ENCODE data around the gene UBE2Z. TPM values are rescaled to one million over a fixed set of nuclear protein-coding genes. Genes with fewer than 3 reads are reported as not detected.
"Not testable (repeated sequence)": the region's sequence is repeated elsewhere in the genome, so short reads cannot be mapped to it uniquely, and the experiment has no call there.

UBE2Z gene
- total RNA-seq, 1 experiment from 2014 or later: 65.1 TPM

GRCh38 chr17:48871035-48871550 is 37.1 kb upstream of the UBE2Z start (continued):
- TF ChIP-seq CDX4 (CRISPR knock-in tag; IDR thresholded peaks at IDR 0.05; ENCODE audit: borderline replicate concordance) (no peak), STAT6 (CRISPR knock-in tag; conservative IDR thresholded peaks at IDR 0.05; ENCODE audit: low read depth) (no peak)

- TF ChIP-seq GABPB1 (CRISPR knock-in tag; IDR thresholded peaks at IDR 0.05) (peak; percentile 85), SMAD3 (CRISPR knock-in tag; IDR thresholded peaks at IDR 0.05; ENCODE audit: borderline replicate concordance) (no peak), ZSCAN18 (CRISPR knock-in tag; IDR thresholded peaks at IDR 0.05) (no peak)
- peaks cover 9% of the 10 kb centered on the region for H3K4me1 Mint-ChIP-seq
- ATAC-seq (no peak), DNase-seq (ENCODE audit: low spot score) (no peak)
- no peaks in the 10 kb centered on the region for H3K9me3 Mint-ChIP-seq
- ChIA-PET POLR2A (no interaction called here), CTCF (interaction anchor here (0.5 to 3.0 kb wide), 6 partner anchors 12 to 200 kb away, joined by 3 to 8 read pairs (median 4); no protein-coding TSS in a partner anchor)
- H3K27ac Mint-ChIP-seq: no peak overlapping the region; the same call in 1 of the 2 replicates
- no peak overlapping the region for H3K4me3 Mint-ChIP-seq
- no peaks in the 10 kb centered on the region for H3K36me3 Mint-ChIP-seq
- H3K27me3 Mint-ChIP-seq (ENCODE audit: low read depth): no peaks in the 10 kb centered on the region
These were observed 36.5 kb upstream of the UBE2Z start for GRCh38 chr17:48871551-48872351.

GRCh38 chr17:48872409-48872808 is 35.8 kb upstream of the UBE2Z start:
- H3K27ac Mint-ChIP-seq; H3K36me3 Mint-ChIP-seq; H3K27me3 Mint-ChIP-seq (ENCODE audit: low read depth); ATAC-seq; DNase-seq (ENCODE audit: low spot score); H3K4me3 Mint-ChIP-seq; H3K9me3 Mint-ChIP-seq; POLR2A ChIA-PET; H3K4me1 Mint-ChIP-seq: not testable (repeated sequence)
- CTCF ChIA-PET: interaction anchor here (0.6 to 3.0 kb wide), 6 partner anchors 12 to 201 kb away, joined by 3 to 12 read pairs (median 6); no protein-coding TSS in a partner anchor

- no peaks in the 10 kb centered on the region for H3K9me3 Mint-ChIP-seq
- POLR2A ChIA-PET: interaction anchor here (0.9 kb wide), 1 partner anchor 55 kb away, joined by 4 read pairs; no protein-coding TSS in a partner anchor
- H3K4me1 Mint-ChIP-seq: peaks cover 9% of the 10 kb centered on the region
- CTCF ChIA-PET: interaction anchor here (0.5 to 3.0 kb wide), 6 partner anchors 11 to 195 kb away, joined by 3 to 12 read pairs (median 6); no protein-coding TSS in a partner anchor
- DNase-seq (ENCODE audit: low spot score) (no peak), ATAC-seq (no peak)
- no peaks in the 10 kb centered on the region for H3K36me3 Mint-ChIP-seq
- H3K27ac Mint-ChIP-seq: no peak overlapping the region
- no peaks in the 10 kb centered on the region for H3K27me3 Mint-ChIP-seq (ENCODE audit: low read depth)
- H3K4me3 Mint-ChIP-seq: no peak overlapping the region
- TF ChIP-seq ZNF671 (CRISPR knock-in tag; IDR thresholded peaks at IDR 0.05) (no peak), SOX15 (CRISPR knock-in tag; IDR thresholded peaks at IDR 0.05) (no peak), ATF1 (CRISPR knock-in tag; IDR thresholded peaks at IDR 0.05) (no peak), E2F4 (CRISPR knock-in tag; IDR thresholded peaks at IDR 0.05; ENCODE audit: borderline replicate concordance, low read depth) (no peak), CREB1 (CRISPR knock-in tag; IDR thresholded peaks at IDR 0.05) (no peak), PRRX2 (CRISPR knock-in tag; IDR thresholded peaks at IDR 0.05) (no peak), SMAD3 (CRISPR knock-in tag; IDR thresholded peaks at IDR 0.05; ENCODE audit: borderline replicate concordance) (no peak), JAZF1 (CRISPR knock-in tag; IDR thresholded peaks at IDR 0.05) (no peak), ETV6 (CRISPR knock-in tag; IDR thresholded peaks at IDR 0.05) (no peak), HMGXB4 (CRISPR knock-in tag; IDR thresholded peaks at IDR 0.05) (no peak), KAT7 (CRISPR knock-in tag; IDR thresholded peaks at IDR 0.05; ENCODE audit: borderline replicate concordance) (no peak), USF2 (CRISPR knock-in tag; IDR thresholded peaks at IDR 0.05) (no peak)
These were observed 35.0 kb upstream of the UBE2Z start for GRCh38 chr17:48873209-48873608.

All from WTC11 (cell line).